ENCODE measurements around the gene LILRA5.

DNA sequence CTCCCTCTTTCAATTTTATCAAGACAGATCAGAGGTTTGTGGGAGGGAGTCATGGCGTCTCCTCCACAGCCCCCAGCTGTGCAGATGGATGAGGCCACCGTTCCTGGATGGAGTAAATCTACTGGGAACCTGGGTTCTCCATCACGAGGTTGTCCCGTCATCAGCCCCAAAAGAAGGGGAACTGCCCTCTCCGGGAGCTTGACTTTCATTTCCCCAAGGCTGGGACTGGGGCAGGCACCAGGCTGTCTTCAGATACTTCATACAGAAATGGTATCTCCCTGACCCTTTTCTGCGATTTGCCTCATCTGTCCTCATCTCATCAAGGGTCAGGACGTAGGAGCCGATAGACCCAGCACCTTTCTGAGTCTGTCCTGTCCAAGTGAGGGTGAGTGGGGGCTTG is 41.9 kb downstream of the LILRA5 start:
- TF ChIP-seq, protein P1, sequence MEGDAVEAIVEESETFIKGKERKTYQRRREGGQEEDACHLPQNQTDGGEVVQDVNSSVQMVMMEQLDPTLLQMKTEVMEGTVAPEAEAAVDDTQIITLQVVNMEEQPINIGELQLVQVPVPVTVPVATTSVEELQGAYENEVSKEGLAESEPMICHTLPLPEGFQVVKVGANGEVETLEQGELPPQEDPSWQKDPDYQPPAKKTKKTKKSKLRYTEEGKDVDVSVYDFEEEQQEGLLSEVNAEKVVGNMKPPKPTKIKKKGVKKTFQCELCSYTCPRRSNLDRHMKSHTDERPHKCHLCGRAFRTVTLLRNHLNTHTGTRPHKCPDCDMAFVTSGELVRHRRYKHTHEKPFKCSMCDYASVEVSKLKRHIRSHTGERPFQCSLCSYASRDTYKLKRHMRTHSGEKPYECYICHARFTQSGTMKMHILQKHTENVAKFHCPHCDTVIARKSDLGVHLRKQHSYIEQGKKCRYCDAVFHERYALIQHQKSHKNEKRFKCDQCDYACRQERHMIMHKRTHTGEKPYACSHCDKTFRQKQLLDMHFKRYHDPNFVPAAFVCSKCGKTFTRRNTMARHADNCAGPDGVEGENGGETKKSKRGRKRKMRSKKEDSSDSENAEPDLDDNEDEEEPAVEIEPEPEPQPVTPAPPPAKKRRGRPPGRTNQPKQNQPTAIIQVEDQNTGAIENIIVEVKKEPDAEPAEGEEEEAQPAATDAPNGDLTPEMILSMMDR (IDR thresholded peaks at IDR 0.05): no peak
- no peak for TF ChIP-seq POLR2AphosphoS5 (IDR thresholded peaks at IDR 0.05; ENCODE audit: insufficient read depth in 1 of 2, low read depth in 1 of 2)
- no peak for TF ChIP-seq POLR2A (IDR thresholded peaks at IDR 0.05)

Measured in vagina (tissue), 2 donors.